ENCODE results near the gene KDF1. TPM values are rescaled to one million over a fixed set of nuclear protein-coding genes. Genes with fewer than 3 reads are reported as not detected.

Gene KDF1
- total and polyA plus RNA-seq, 2 donors (not counting 3 experiments of a cell fraction or from before 2014, with no cell fraction given), result not detected

DNA sequence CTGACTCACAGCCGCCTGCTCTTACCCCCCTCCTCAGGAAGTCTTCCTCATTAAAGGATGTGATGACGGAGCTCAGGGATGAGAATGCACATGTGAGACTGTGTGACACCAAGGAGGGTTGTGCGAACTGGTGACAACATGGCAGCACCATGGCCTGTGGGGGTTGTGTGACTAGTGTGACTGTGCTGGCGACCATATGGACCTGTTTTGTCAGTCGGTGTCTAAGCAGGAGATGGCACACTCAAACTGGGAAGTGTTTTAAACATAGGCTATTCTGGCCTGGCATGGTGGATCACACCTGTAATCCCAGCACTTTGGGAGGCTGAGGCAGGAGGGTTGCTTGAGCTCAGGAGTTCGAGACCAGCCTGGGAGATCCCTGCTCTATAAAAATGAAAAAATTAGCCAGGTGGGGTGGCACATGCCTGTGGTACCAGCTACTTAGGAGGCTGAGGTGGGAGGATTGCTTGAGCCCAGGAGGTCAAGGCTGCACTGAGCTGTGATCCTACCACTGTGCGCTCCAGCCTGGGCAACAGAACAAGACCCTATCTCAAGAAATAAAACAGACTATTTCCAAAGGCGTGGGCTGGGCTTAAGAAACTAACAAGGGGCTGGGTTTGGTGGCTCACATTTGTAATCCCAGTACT is 40.7 kb upstream of the KDF1 start:
- Histone ChIP-seq H3K9me3 (replicated peaks; ENCODE audit: control insufficient read depth, insufficient read depth, low read length) (no peaks in the 10 kb centered on the region), H4K20me1 (replicated peaks; ENCODE audit: control insufficient read depth, extremely low read depth, insufficient read depth, low read length) (no peaks in the 10 kb centered on the region), H3K4me2 (ENCODE audit: insufficient read depth, low read length) (no peak overlapping the region), H3K36me3 (ENCODE audit: control insufficient read depth in 2 of 2, extremely low read depth in 1 of 2, insufficient read depth in 2 of 2, low read length in 2 of 2) (no peaks in the 10 kb centered on the region), H3K4me1 (ENCODE audit: control insufficient read depth, extremely low read depth, insufficient read depth, low read length) (peaks cover 19% of the 10 kb centered on the region), H3K27me3 (ENCODE audit: control insufficient read depth in 2 of 2, insufficient read depth in 2 of 2, low read length in 2 of 2) (no peaks in the 10 kb centered on the region), H3K9me1 (replicated peaks; ENCODE audit: control insufficient read depth, extremely low read depth, insufficient read depth, low read length) (no peaks in the 10 kb centered on the region), H3K79me2 (ENCODE audit: control insufficient read depth, insufficient read depth, low read length) (peaks cover 4% of the 10 kb centered on the region), H3K9ac (replicated peaks; ENCODE audit: extremely low read depth, insufficient read depth, low read length) (no peak overlapping the region), H3K27ac (ENCODE audit: insufficient read depth, low read depth, low read length) (no peak overlapping the region), H2AFZ (ENCODE audit: low read depth, low read length) (no peak overlapping the region), H3K4me3 (replicated peaks in 1 of 3; ENCODE audit: insufficient read depth in 1 of 3, low read depth in 1 of 3, low read length in 3 of 3) (no peak overlapping the region)
- ChIA-PET CTCF (interaction anchor here (0.6 to 9.2 kb wide), 3 partner anchors 9 to 42 kb away, joined by 3 to 181 read pairs (median 12); partner anchors contain the start of gene TENT5B), POLR2A (no interaction called here)
- BruUV-seq (replicated peaks), result no TSS peak
- TF ChIP-seq, protein P1, sequence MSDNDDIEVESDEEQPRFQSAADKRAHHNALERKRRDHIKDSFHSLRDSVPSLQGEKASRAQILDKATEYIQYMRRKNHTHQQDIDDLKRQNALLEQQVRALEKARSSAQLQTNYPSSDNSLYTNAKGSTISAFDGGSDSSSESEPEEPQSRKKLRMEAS (IDR thresholded peaks at IDR 0.05; ENCODE audit: insufficient read depth, insufficient read length), result peak; percentile 29
- TF ChIP-seq CTCF (IDR thresholded peaks at IDR 0.05; ENCODE audit: extremely low read depth in 1 of 2, insufficient read depth in 1 of 2, low read depth in 1 of 2, low read length in 2 of 2) (no peak), JUN (IDR thresholded peaks at IDR 0.05; ENCODE audit: borderline replicate concordance, insufficient read depth, insufficient read length, low read depth) (peak; percentile 21)
- FAIRE-seq (peak; percentile 93), DNase-seq (ENCODE audit: low read depth, low spot score) (peak; percentile 55)
- dilution Hi-C loops (cut with MboI; ENCODE audit: extremely low pct_ligation_motif_present, low sequenced_read_pairs) (no loop called here), intact Hi-C loops (cut with micrococcal nuclease) (no loop called here)

Measured in endothelial cell of umbilical vein (primary cell).